ENCODE results near the gene SH2D2A.
A peak's percentile ranks its signal among the peaks of the same experiment; 100 is the strongest.

The SH2D2A gene

GRCh38 chr1:156847591-156848460 lies 31.2 kb upstream of the SH2D2A start:
- DNase-seq: no peak

- no peak for DNase-seq
These were observed 30.0 kb upstream of the SH2D2A start for GRCh38 chr1:156846643-156847042.

- no peak for DNase-seq
These were observed 29.4 kb upstream of the SH2D2A start for GRCh38 chr1:156845953-156846545.

- no peak for DNase-seq
These were observed 28.7 kb upstream of the SH2D2A start for GRCh38 chr1:156845055-156845952.

- no peak for DNase-seq
These were observed 28.0 kb upstream of the SH2D2A start for GRCh38 chr1:156844638-156845037.

GRCh38 chr1:156844102-156844501 lies 27.5 kb upstream of the SH2D2A start:
- DNase-seq: no peak

- DNase-seq: no peak
These were observed 26.1 kb upstream of the SH2D2A start for GRCh38 chr1:156842618-156843300.

GRCh38 chr1:156841295-156841855 lies 24.7 kb upstream of the SH2D2A start:
- no peak for DNase-seq

GRCh38 chr1:156840898-156841279 lies 24.2 kb upstream of the SH2D2A start:
- DNase-seq: no peak

GRCh38 chr1:156840186-156840897 lies 23.7 kb upstream of the SH2D2A start:
- DNase-seq: no peak

GRCh38 chr1:156839426-156840109 lies 22.9 kb upstream of the SH2D2A start:
- no peak for DNase-seq

GRCh38 chr1:156838972-156839371 lies 22.3 kb upstream of the SH2D2A start:
- DNase-seq: no peak

- DNase-seq: no peak
These were observed 20.2 kb upstream of the SH2D2A start for GRCh38 chr1:156836892-156837291.

GRCh38 chr1:156836041-156836654 lies 19.5 kb upstream of the SH2D2A start:
- DNase-seq: no peak

GRCh38 chr1:156834322-156834721 lies 17.7 kb upstream of the SH2D2A start:
- no peak for DNase-seq

- no peak for DNase-seq
These were observed 17.0 kb upstream of the SH2D2A start for GRCh38 chr1:156833603-156834002.

GRCh38 chr1:156832434-156832833 lies 15.8 kb upstream of the SH2D2A start:
- no peak for DNase-seq

GRCh38 chr1:156828400-156829124 lies 11.9 kb upstream of the SH2D2A start:
- DNase-seq: no peak

- DNase-seq: no peak
These were observed 10.0 kb upstream of the SH2D2A start for GRCh38 chr1:156826630-156827029.

GRCh38 chr1:156823210-156823790 lies 6.7 kb upstream of the SH2D2A start:
- peak; percentile 41 for DNase-seq
